RPMI8226 (cell line): ENCODE results near the gene PAQR7.

Experiments
- DNase-seq: peaks from one replicate; pipeline ENCODE4 v3.0.0-alpha.2; 2015

PAQR7 gene

DNA sequence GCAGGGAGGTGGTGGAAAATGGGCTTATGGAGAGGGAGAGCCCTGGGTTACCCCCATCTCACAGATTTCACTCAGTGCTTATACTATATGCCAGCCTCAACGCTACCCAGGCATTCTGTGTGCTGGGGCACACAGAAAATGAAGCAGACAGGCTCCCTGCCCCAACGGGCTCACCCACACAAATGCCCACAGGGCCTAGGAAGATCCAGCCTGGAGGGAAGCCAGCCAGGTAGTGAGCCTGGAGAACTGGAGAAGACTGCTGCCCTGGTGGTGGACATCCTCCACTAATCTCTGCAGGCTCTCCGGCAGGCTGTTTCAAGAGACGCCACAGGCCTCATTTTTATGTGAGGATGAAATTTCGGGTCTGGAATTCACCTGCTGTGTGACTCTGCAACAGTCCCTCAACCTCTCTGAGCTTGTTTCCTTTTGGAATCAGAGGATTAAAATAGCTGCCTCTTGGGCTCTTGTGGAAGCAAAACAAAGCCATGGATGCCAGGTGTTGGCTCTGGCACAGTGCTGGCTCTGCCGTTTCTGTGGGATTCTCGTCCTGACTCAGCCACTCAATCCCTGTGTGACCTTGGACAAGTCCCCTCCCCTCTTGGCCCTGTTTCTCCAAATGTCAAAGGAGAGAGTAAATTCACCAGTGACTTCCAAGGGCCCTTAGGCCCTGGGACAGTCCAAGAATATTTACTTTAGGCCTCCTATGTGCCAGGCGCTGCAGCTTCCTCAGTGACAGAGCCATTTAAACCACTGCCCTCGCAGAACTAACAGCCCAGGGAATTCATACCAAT, 3.6 kb downstream of the PAQR7 start:
- no peak for DNase-seq

GRCh38 chr1:25871086-25871703, 4.3 kb downstream of the PAQR7 start:
- DNase-seq: no peak

- DNase-seq: no peak
Observed at GRCh38 chr1:25870614-25871013, 4.9 kb downstream of the PAQR7 start.

GRCh38 chr1:25869909-25870606, 5.5 kb downstream of the PAQR7 start:
- no peak for DNase-seq

GRCh38 chr1:25867210-25867991, 8.1 kb downstream of the PAQR7 start:
- DNase-seq: no peak

GRCh38 chr1:25866288-25866687, 9.2 kb downstream of the PAQR7 start:
- DNase-seq: no peak

DNA sequence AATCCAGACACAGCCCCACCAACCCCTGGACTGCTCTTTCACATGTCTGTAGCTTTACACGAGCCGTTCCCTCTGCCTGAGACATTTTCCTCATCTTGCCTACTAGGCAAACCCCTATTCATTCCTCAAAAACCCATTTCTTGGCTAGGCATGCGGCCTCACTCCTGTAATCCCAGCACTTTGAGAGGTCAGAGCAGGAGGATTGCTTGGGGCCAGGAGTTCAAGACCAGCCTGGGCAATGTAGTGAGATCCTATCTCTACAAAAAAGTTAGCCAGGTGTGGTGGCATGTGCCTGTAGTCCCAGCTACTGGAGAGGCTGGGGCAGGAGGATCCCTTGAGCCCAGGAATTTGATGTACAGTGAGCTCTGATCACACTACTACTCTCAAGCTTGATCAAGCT, 11.1 kb downstream of the PAQR7 start:
- DNase-seq: no peak

DNA sequence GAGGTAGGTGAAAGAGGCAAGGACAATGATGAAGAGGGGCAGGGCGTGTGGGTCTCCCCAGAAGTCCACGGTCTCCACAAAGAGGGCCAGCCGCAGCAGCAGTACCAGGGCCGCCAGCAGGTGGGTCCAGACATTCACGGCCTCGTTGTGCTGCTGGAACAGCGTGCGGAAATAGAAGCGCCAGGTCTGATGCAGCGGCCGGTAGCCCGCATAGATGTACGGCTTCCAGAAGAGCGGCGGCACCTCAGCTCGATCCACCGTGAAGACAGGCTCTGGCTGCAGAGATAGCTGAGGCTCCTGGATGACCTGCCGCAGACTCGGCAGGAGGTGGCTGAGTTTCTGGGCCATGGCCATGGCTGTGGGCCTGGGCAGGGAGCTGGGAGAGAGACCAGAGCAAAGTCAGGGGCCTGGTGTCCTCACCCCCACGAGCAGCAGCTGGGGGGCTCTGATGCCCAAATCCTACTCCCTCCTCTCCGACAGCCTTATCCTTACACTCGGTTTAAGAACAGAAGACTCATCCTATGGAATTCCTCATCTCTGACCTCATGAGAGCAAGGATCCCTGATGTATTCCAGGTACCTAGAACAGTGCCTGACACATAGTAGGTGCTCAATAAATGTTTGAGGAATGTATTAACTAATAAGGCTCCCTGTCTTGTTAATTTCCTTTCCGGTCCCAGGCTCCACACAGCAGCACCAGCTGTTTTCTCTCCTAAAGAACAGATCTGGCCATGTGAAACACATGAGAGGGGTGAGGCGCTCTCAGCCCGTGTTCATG, 11.8 kb downstream of the PAQR7 start:
- no peak for DNase-seq

DNA sequence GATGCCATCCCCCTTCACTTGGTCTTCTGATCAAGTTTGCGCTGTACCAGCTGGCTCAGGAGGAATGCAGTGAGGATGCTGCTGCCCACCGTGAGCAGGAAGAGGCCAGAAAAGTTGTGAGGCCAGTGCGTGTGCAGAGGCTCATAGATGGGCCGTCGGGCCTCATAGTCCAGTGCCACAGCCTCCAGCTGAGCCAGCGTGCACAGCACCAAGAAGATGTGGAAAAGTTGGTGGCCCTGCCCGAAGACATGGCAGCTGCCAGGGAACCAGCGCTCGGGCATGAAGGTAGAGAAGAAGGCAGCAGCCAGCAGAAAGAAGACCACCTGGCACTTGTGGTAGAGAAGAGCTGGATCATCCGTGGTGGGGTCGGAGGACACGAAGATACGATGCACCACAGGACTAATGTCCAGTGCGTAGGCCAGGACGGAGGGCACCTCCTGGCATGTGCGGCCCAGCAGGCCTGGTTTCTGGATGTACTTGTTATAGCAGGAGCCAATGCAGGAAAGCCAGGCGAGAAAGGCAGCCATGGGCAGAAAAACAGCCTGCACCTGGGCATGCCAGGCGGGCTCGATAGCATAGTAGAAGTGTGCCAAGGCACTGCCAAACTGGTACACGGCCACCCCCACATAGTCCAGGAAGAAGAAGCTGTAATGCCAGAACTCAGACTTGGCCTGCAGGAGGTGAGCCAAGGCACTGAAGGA, 12.6 kb downstream of the PAQR7 start:
- no peak for DNase-seq

DNA sequence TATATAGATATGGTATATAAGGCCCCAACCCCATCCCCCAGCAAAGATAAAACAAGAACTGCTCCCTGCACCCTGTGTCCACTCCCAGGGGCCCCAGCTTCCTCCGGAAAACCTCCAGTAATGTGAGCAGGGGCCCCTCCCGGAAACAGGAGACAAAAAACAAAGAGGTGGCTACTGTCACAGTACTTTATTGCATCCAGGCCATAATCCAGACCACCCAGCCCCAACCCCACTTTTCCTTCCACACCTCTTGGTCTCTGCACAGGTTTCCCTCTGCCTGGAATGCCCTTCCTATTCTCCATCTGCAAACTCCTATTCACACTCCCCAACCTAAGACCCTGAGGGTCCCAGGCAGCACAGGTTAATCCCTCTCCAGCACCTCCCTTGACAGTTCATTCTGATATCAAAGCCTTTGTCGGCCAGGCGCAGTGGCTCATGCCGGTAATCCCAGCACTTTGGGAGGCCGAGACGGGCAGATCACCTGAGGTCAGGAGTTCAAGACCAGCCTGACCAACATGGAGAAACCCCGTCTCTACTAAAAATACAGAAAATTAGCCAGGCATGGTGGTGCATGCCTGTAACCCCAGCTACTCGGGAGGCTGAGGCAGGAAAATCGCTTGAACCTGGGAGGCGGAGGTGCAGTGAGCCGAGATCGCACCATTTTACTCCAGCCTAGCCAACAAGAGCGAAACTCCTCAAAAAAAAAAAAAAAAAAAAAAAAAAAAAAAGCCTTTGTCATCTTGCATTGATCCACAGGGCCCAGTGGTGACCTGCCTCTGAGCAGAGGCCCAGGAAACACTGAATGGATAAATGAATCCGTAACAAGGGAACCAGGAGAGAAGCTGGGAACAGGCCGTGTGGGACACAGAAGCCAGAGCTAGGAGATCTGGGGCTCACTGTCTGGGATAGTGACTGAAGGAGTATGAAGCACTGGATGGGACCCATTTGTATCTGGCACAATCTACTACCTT, 13.9 kb downstream of the PAQR7 start:
- DNase-seq: no peak

- peak; percentile 96 for DNase-seq
Observed at GRCh38 chr1:25858906-25859789, 16.4 kb downstream of the PAQR7 start, which contains the start of gene AUNIP. Gene AUNIP (minus strand): TSS chr1:25859457. CDS start chr1:25859357, 100 bp downstream.

- peak; percentile 20 for DNase-seq
Observed at GRCh38 chr1:25858494-25858893, 17.0 kb downstream of the PAQR7 start.

- no peak for DNase-seq
Observed at GRCh38 chr1:25856856-25857255, 18.7 kb downstream of the PAQR7 start.

- no peak for DNase-seq
Observed at GRCh38 chr1:25854554-25854953, 21.0 kb downstream of the PAQR7 start.

- DNase-seq: no peak
Observed at GRCh38 chr1:25848531-25848930, 27.0 kb downstream of the PAQR7 start.

GRCh38 chr1:25847929-25848328, 27.6 kb downstream of the PAQR7 start:
- DNase-seq: no peak

DNA sequence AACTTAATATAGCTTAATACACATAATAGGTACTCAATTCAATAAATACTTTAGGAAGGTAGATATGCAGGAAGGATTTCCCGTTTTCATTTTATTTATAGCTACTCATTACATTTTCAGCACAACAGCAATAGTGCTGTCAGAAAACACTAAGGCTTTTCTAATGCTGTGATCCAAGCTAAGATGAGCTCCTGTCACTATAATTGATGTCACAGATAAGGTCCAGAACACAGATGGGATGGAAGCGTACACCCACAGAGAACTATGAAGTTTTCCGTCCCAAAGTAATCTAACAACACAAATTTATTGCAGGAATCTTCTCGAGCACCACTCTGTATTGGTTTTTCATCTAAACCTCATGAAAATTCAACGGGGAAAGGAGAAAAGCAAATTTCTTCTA, 29.8 kb downstream of the PAQR7 start:
- no peak for DNase-seq

GRCh38 chr1:25844536-25845337, 30.8 kb downstream of the PAQR7 start:
- DNase-seq: no peak
